A673 (cell line): ENCODE measurements around the gene NTN1.

Experiments
- CTCF ChIP-seq: fragments of 300-800, 200-600 bp; sonication (generic); conservative IDR thresholded peaks from 2 replicates; pipeline ENCODE4 v1.5.1; 2017; ENCODE audit warnings: low read depth, mild to moderate bottlenecking, antibody characterized with exemption, low read length, moderate library complexity, mixed read lengths
- EZH2 ChIP-seq: fragments of 200-600 bp; sonication (generic); IDR thresholded peaks from 2 replicates; pipeline ENCODE4 v1.6.1; 2017; ENCODE audit warnings: borderline replicate concordance, low read depth, mild to moderate bottlenecking, mixed read lengths, antibody characterized with exemption, low read length; ENCODE audit not compliant: poor library complexity, severe bottlenecking

- TF ChIP-seq CTCF, result no peak
- TF ChIP-seq EZH2, result no peak
Observed at GRCh38 chr17:9233761-9234160, 212.5 kb downstream of the NTN1 start.
